Stimulated activated naive CD4-positive, alpha-beta T cell treated with Interleukin-2 at 50 U/mL for 16 hours (primary cell): ENCODE measurements around the gene MEMO1.
"Not testable (repeated sequence)": the region's sequence is repeated elsewhere in the genome, so short reads cannot be mapped to it uniquely, and the experiment has no call there.

Experiments used
- DNase-seq: peaks from one replicate; lab custom pipeline; 2025; lab: John Stamatoyannopoulos, UW

The MEMO1 gene

DNA sequence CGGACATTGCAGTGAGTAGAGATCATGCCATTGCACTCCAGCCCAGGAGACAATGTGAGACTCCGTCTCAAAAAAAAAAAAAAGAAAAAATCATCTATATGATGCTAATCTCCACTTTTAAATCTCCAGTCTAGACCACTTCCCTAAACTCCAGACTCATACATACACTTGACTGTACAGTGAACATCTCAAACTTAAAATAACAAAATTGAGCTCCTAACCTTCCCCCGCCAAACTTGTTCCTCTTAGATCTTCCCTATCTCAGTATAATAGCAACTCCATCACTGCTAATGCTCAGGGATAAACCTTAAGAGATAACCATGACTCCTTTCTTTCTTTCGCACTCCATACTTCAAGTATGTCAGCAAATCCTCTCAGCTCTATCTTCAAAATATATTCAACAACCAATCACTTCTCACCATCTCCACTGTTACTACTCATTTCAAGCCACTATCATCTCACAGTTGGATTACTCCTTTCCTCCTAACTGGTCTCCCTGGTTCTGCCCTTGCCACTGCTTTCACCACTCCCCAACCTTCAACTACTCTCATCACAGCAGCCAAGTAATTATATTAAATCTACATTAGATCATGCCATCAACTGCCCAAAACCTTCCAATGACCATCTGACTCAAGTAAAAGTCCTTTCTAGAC is 12.0 kb downstream of the MEMO1 start:
- DNase-seq, result no peak

DNA sequence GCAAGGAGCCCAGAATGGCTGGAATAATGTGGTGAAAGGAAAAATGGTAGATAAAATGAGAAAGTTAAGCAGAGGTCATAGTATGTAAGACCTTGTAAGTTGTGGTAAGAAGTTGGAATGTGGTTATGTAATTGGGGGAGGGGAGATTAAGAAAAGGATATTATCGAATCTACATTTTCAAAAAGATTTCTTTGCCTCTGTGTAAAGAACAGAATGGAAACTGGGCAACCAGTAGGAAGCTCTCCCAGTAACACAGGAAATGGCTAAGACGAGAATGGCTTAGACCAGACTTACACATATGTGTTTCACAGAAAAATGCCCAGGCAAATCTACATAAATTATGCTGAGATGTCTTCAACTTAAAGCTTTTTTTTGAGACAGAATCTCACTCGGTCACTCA is 13.2 kb downstream of the MEMO1 start:
- no peak for DNase-seq

GRCh38 chr2:31996571-31997150 is 14.1 kb downstream of the MEMO1 start:
- DNase-seq, result no peak

DNA sequence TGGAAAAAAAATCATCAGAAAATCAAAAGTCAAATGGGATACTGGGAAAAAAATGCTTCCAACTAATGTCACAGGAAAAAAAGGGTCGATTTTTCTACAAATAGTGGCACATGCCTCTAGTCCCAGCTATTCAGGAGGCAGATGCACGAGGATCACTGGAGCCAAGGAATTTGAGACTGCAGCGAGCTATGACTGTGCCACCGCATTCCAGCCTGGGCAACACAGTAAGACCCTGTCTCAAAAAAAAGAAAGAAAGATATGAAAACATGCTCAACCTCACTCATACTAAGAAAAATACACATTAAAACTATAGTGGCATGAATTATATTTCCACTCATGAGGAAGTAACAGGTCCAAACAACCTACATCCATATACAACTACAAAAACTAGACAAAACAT is 17.9 kb downstream of the MEMO1 start:
- DNase-seq, result no peak

- no peak for DNase-seq
Observed at GRCh38 chr2:31992025-31992579, 18.7 kb downstream of the MEMO1 start.

DNA sequence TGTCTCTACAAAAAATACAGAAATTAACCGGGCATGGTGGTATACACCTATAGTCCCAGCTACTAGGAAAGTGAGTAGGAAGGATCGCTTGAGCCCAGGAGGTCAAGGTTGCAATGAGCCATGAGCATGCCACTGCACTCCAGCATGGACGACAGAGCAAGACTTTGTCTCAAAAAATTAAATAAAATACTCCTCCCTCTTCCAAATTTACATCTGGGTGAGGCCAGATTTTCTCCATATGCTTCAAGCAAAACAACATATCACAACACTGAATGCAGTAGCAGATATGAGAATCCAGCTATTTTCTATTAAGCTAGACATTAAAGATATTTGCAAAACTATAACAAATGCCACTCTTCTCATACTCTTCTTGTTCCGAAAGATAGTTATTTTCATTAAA is 20.9 kb downstream of the MEMO1 start:
- DNase-seq, result no peak

GRCh38 chr2:31987454-31988220 is 23.2 kb downstream of the MEMO1 start:
- no peak for DNase-seq

DNA sequence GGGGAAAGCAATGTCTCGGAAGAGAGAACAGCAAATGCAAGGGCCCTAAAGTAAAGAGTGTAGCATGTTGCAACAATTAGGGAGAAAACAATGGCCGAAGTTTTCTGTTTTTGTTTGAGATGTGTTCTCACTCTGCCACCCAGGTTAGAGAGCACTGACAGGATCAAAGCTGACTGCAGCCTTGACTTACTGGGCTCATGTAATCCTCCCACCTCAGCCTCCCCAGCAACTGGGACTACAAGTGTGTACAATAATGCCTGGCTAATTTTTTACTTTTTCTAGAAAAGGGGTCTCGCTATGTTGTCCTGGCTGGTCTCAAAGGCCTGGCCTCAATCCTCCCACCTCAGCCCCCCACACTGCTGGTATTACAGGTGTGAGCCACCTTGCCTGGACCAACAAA is 23.9 kb downstream of the MEMO1 start:
- no peak for DNase-seq

- DNase-seq, result no peak
Observed at GRCh38 chr2:31983762-31984467, 26.9 kb downstream of the MEMO1 start.

DNA sequence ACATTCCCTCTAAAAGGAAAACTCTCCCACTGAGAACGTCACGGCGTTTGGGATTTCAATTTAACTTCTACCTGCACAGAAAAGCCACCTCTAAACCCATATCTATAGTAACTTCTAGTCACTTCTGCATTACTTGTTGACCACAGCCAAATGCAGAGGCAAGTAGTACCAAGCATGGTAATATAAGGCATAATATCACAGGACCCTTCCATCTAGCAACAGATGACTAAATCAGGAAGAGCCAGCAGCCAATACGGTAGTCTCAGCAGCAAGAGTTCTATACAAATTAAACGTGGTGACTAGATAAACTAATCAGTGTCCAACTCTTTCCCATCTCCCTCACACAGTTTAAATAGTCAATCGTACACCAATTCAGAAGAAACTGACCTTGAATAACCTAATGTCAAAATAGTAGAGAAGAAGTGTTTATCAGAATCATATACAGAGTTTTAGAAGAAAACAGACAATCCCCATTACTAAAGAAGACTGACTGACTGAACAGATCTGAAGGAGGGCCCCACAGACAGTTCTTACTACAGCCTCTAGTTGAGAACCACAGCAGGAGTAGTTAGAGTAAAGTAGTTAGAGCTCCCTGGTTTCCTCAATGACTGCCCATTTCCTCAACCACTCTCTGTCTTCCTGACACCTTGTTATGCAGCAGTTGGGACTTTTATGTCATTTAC is 30.0 kb downstream of the MEMO1 start:
- DNase-seq, result no peak

GRCh38 chr2:31979956-31980355 is 30.9 kb downstream of the MEMO1 start:
- DNase-seq, result no peak

- no peak for DNase-seq
Observed at GRCh38 chr2:31979018-31979417, 31.8 kb downstream of the MEMO1 start.

- no peak for DNase-seq
Observed at GRCh38 chr2:31978436-31978835, 32.4 kb downstream of the MEMO1 start.

DNA sequence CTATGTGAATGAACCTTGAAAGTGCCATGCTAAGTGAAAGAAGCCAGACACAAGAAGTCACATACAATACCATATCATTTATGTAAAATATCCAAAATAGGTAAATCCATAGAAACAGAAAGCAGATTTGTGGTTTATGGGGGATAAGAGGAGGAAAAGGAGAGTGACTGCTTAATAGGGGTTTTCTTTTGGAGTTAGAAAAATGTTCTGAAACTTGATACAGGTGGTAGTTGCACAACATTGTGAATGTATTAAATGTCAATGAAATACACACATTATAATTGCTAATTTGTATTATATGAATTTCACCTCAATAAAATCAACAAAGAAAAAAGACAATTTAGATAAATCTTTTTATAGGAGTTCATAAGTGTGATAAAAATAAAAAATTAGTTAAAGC is 37.1 kb downstream of the MEMO1 start:
- DNase-seq, result no peak

- DNase-seq, result no peak
Observed at GRCh38 chr2:31972059-31972458, 38.7 kb downstream of the MEMO1 start.

GRCh38 chr2:31969178-31969577 is 41.6 kb downstream of the MEMO1 start:
- DNase-seq, result no peak

DNA sequence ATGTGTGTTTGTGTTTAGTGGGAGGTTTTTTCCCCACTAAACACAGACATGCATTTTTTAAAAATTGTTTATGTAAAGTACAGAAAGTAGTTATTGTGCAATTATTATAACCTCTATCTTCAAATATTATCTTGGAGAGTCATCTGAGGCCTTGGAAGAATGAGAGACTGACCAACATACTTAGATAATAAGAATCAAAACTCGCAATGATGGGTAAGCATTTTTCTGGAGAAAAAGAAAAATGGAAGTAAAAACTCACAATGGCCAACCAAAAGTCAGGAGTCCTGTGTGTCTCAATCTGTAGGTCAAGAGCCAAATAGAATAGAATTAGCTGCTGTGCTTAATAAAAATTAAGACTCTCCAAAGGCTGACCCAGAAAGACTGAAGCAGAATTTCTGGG is 43.0 kb downstream of the MEMO1 start:
- DNase-seq, result no peak

GRCh38 chr2:31966402-31966801 is 44.4 kb downstream of the MEMO1 start:
- DNase-seq, result not testable (repeated sequence)

GRCh38 chr2:31965094-31965493 is 45.7 kb downstream of the MEMO1 start:
- DNase-seq, result no peak

DNA sequence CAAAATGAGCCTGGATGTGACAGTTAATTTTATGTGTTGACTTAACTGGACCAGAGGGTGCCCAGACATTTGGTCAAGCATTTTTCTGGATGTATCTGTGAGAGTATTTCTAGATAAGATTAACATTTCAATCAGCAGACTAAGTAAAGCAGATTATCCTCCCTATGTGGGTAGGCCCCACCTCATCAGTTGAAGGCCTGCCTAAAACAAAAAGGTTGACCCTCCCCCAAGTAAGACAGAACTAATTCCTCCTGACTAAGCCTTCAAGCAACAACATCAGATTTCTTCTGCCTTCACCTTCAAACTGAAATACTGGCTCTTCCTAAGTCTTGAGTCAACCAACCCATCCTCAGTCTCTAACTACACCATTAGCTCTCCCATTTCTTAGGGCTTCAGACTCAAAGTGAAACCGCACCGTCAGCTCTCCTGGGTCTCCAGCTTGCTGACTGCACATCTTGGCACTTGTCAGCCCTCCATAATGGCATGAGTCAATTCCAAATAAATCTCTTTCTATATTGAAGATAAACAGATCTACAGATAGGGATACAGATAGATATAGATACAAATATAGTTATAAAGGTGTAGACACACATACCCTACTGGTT is 47.9 kb downstream of the MEMO1 start:
- peak; percentile 17 for DNase-seq

GRCh38 chr2:31958140-31958717 is 52.6 kb downstream of the MEMO1 start:
- DNase-seq, result no peak
